Lower leg skin (tissue), 4 donors: ENCODE data around the gene ZNF511. TPM values are rescaled to one million over a fixed set of nuclear protein-coding genes. Genes with fewer than 3 reads are reported as not detected.

Experiments used
- DNase-seq, 2 donors: peaks; one replicate each; pipeline ENCODE4 v3.0.0-alpha.2; 2019; ENCODE audit warnings: low spot score in 2 of 2
- H3K4me3 ChIP-seq: fragments of 200-600 bp; sonication (generic); 2 replicates; pipeline ENCODE4 v1.5.1; 2017; ENCODE audit warnings: mild to moderate bottlenecking, low read depth; ENCODE audit not compliant: poor library complexity, severe bottlenecking
- CTCF ChIP-seq, 3 donors: fragments of 450-650 bp; IDR thresholded peaks; one replicate each; pipeline ENCODE4 v1.5.1; 2016; ENCODE audit warnings: antibody characterized with exemption in 3 of 3, mild to moderate bottlenecking in 3 of 3, moderate library complexity in 2 of 3
- POLR2A ChIP-seq, 2 donors: fragments of 450-650 bp; IDR thresholded peaks; one replicate each; pipeline ENCODE4 v1.6.1; 2016 to 2017; ENCODE audit warnings: antibody characterized with exemption in 2 of 2, mild to moderate bottlenecking in 1 of 2, moderate library complexity in 1 of 2
- WGBS, 2 donors: methylation state at CpG; one replicate each; pipeline ENCODE4 v1.1.5; 2018; 5-methylcytosine and 5-hydroxymethylcytosine counted together
- intact Hi-C: fragments of 100-400 bp; cut with DNase I; formaldehyde crosslinking; loops from one replicate; pipeline ENCODE4 v1.15.0; 2023; ENCODE audit warnings: low total_unique reads
- total RNA-seq, 4 donors: library from RNA; depleted of rRNA; stranded (reverse); fragments of >200 nt; gene quantifications; one replicate each; pipeline ENCODE4 v1.1.0, GENCODE V29; 2016

The ZNF511 gene
- total RNA-seq, 4 donors from 2014 or later: 15.8 to 30.3 (median 22.0) TPM

GRCh38 chr10:133276100-133276434 lies 32.6 kb upstream of the ZNF511 start:
- DNase-seq: no peak
- TF ChIP-seq POLR2A (IDR thresholded peaks at IDR 0.05) (no peak), CTCF (IDR thresholded peaks at IDR 0.05) (no peak)
- 14 to 17% methylated on average over 4 to 6 of the region's 6 CpGs for WGBS, 2 donors
- H3K4me3 ChIP-seq: no peak overlapping the region
- intact Hi-C loops: no loop called here

- intact Hi-C loops: no loop called here
- 5 to 6% methylated on average over 31 to 42 of the region's 63 CpGs for WGBS, 2 donors
- TF ChIP-seq CTCF (IDR thresholded peaks at IDR 0.05) (no peak), POLR2A (IDR thresholded peaks at IDR 0.05) (no peak)
- H3K4me3 ChIP-seq: no peak within 1 kb of the TSS
- DNase-seq: no peak
Observed at GRCh38 chr10:133276435-133277201, 32.1 kb upstream of the ZNF511 start, which contains the start of gene ADAM8. Gene ADAM8 (minus strand): TSS chr10:133276868. CDS start chr10:133276817, 51 bp downstream.

- no peak overlapping the region for H3K4me3 ChIP-seq
- intact Hi-C loops: no loop called here
- 57 to 63% methylated on average over 13 to 24 of the region's 25 CpGs for WGBS, 2 donors
- DNase-seq: no peak
- TF ChIP-seq CTCF (IDR thresholded peaks at IDR 0.05) (no peak), POLR2A (IDR thresholded peaks at IDR 0.05) (no peak)
Observed at GRCh38 chr10:133277277-133277992, 31.3 kb upstream of the ZNF511 start.

GRCh38 chr10:133277993-133278576 lies 30.6 kb upstream of the ZNF511 start:
- intact Hi-C loops: no loop called here
- no peak for TF ChIP-seq CTCF (IDR thresholded peaks at IDR 0.05)
- TF ChIP-seq POLR2A (IDR thresholded peaks at IDR 0.05): no peak
- no peak overlapping the region for H3K4me3 ChIP-seq
- WGBS, 2 donors: 67 to 69% methylated on average over 12 of the region's 12 CpGs
- no peak for DNase-seq

GRCh38 chr10:133278577-133279265 lies 30.0 kb upstream of the ZNF511 start:
- DNase-seq: no peak
- no peak for TF ChIP-seq CTCF (IDR thresholded peaks at IDR 0.05)
- TF ChIP-seq POLR2A (IDR thresholded peaks at IDR 0.05): no peak
- intact Hi-C loops: no loop called here
- WGBS, 2 donors: 59 to 60% methylated on average over 17 to 19 of the region's 19 CpGs
- H3K4me3 ChIP-seq: no peak overlapping the region
